WTC11 (cell line): ENCODE results near the gene GPR34.

Experiments
- ATF3 ChIP-seq: sonication (generic); formaldehyde crosslinking; conservative IDR thresholded peaks from 2 replicates; pipeline ENCODE4 v1.8.1; 2022; ENCODE audit warnings: mild to moderate bottlenecking, missing genetic modification reagents
- CDX4 ChIP-seq: fragments of 250-450 bp; sonication (Bioruptor Pico); IDR thresholded peaks from 2 replicates; pipeline ENCODE4 v1.9.0; 2021; ENCODE audit warnings: moderate library complexity, mild to moderate bottlenecking, inconsistent platforms, borderline replicate concordance
- CTCF ChIP-seq: fragments of 200-600 bp; IDR thresholded peaks from 2 replicates; pipeline ENCODE4 v1.8.0; 2022; ENCODE audit warnings: antibody characterized with exemption
- ESRRA ChIP-seq: sonication (generic); formaldehyde crosslinking; IDR thresholded peaks from 2 replicates; pipeline ENCODE4 v1.8.1; 2022; ENCODE audit warnings: mild to moderate bottlenecking, missing genetic modification reagents, borderline replicate concordance
- IRF2 ChIP-seq: sonication (generic); formaldehyde crosslinking; IDR thresholded peaks from 2 replicates; pipeline ENCODE4 v1.8.0; 2022; ENCODE audit warnings: low read depth, missing genetic modification reagents, borderline replicate concordance
- ZNF138 ChIP-seq: sonication (generic); formaldehyde crosslinking; conservative IDR thresholded peaks from 2 replicates; pipeline ENCODE4 v1.8.1; 2022; ENCODE audit warnings: mild to moderate bottlenecking, moderate library complexity, missing genetic modification reagents
- ZNF416 ChIP-seq: fragments of 250-450 bp; sonication (Bioruptor Pico); IDR thresholded peaks from 2 replicates; pipeline ENCODE4 v1.9.0; 2021; ENCODE audit warnings: mild to moderate bottlenecking, inconsistent platforms
- TF ChIP-seq, protein P1 (sequence below): sonication (generic); formaldehyde crosslinking; IDR thresholded peaks from 2 replicates; pipeline ENCODE4 v1.8.1; 2022; ENCODE audit warnings: low read depth, missing genetic modification reagents, borderline replicate concordance

DNA sequence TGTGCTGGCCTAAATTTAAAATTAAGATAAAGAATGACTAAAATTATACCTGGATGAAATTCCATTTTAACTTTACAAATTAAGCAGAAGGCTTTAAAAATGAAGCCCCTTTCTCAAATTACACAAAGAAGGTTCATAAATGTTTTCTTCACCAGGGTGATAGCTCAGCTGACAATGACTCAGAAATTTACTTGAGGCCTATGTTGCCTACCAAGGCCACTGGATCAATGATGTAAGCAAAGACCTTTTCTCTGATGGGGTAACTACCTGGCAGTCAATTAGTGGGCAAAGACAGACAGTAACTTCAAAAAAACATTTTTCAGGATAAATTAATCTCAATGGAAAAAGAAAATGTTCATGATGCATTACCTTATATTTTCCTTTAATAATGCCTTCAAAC is 23.9 kb upstream of the GPR34 start:
- TF ChIP-seq ESRRA (no peak), CTCF (no peak), IRF2 (CRISPR knock-in tag) (no peak), ZNF138 (CRISPR knock-in tag) (no peak), CDX4 (CRISPR knock-in tag) (no peak), ATF3 (CRISPR knock-in tag) (no peak), ZNF416 (CRISPR knock-in tag) (no peak)
- TF ChIP-seq, protein P1, sequence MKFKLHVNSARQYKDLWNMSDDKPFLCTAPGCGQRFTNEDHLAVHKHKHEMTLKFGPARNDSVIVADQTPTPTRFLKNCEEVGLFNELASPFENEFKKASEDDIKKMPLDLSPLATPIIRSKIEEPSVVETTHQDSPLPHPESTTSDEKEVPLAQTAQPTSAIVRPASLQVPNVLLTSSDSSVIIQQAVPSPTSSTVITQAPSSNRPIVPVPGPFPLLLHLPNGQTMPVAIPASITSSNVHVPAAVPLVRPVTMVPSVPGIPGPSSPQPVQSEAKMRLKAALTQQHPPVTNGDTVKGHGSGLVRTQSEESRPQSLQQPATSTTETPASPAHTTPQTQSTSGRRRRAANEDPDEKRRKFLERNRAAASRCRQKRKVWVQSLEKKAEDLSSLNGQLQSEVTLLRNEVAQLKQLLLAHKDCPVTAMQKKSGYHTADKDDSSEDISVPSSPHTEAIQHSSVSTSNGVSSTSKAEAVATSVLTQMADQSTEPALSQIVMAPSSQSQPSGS (CRISPR knock-in tag): no peak
